NOMO-1 (cell line): ENCODE results near the gene COQ10B.
A peak's percentile ranks its signal among the peaks of the same experiment; 100 is the strongest.

Experiments used
- DNase-seq, 2 experiments: peaks; one replicate each; lab custom pipeline; 2025; ENCODE audit not compliant: unreplicated experiment in 2 of 2; lab: John Stamatoyannopoulos, UW

Gene COQ10B

GRCh38 chr2:197499594-197500502 is 46.5 kb downstream of the COQ10B start, which contains the start of the genes HSPD1 and HSPE1:
Gene HSPD1, minus strand, starts transcription at chr2:197499840. Its CDS starts 992 bp downstream, at chr2:197498848.
Gene HSPE1, plus strand, starts transcription at chr2:197500379. Its CDS starts 58 bp downstream, at chr2:197500437.
- peak; percentile 99 for DNase-seq

GRCh38 chr2:197500503-197501131 is 47.3 kb downstream of the COQ10B start:
- DNase-seq, result no peak

DNA sequence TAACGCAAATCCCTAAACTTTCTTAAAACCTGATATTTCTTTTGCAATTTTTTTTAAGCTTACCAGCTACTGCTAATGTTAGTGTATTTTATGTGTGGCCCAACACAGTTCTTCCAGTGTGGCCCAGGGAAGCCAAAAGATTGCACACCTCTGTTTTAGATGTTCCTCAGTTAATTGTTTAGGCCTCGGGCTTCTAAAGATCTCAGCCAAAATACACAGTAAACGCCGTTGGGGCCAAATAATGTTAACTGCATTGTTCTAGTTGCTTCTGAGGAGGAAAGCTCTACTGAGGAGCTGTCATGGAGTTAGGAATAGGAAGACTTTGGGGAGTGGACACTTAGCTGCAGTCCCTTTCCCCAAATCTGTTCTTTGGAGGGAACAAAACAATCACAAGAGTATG is 48.8 kb downstream of the COQ10B start:
- no peak for DNase-seq

DNA sequence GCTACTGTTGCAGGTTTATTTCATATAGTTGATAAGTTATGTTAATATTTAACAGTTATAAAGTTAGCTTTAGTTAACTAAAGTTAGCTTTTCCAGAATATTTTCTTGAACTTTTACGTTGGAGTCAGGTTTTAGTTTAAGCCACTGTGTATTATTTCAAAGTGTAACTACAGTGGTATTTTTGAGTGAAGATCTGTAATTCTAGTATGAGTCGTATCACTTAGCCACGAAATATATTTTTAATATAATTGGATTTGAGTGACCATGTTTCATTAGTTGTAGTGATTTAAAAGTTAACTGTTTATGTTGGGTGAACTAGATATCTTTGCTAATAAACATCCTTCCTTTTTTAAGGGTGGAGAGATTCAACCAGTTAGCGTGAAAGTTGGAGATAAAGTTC is 49.3 kb downstream of the COQ10B start:
- DNase-seq, result no peak

GRCh38 chr2:197504000-197504399 is 50.6 kb downstream of the COQ10B start:
- no peak for DNase-seq

GRCh38 chr2:197504512-197504911 is 51.2 kb downstream of the COQ10B start:
- DNase-seq, result no peak

DNA sequence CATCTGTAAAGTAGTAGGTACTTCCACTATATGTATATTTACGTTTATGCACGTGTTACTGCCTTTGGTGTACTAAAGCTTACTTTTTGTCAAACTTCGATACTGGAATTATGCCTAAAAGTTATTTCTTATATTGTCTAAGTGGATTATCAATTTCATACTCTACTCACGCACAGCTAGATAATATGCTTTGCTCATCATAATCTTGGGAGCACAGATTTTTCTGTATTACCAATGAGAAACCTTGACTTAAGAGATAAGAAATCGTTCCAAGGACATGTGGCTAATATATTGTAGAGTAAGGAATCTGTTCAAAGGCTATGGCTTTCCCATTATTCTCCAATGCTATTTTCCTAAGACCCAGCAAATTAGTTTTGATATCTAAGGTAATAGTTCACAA is 53.3 kb downstream of the COQ10B start:
- no peak for DNase-seq

- DNase-seq, result no peak
Measured at GRCh38 chr2:197513915-197514314, 60.6 kb downstream of the COQ10B start.

DNA sequence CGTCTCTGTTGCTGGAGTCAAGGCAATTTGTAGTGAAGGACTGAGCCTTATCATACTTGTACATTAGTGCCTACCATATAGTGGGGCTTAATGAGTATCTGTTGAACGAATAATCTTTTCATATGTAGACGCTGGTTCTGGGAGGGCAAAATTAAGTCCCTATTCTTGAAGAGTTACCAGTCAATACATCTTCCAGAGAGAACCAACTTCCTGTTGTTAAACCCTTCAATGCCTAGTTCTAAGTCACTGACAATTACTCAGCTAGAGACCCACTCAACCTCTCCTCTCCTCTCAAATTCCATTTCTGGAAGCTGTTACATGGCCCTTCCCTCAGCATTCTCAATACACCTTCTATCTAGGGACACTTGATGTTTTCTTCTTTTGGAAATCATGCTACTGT is 61.4 kb downstream of the COQ10B start:
- peak in 1 of 2 experiments; percentile 10 for DNase-seq

DNA sequence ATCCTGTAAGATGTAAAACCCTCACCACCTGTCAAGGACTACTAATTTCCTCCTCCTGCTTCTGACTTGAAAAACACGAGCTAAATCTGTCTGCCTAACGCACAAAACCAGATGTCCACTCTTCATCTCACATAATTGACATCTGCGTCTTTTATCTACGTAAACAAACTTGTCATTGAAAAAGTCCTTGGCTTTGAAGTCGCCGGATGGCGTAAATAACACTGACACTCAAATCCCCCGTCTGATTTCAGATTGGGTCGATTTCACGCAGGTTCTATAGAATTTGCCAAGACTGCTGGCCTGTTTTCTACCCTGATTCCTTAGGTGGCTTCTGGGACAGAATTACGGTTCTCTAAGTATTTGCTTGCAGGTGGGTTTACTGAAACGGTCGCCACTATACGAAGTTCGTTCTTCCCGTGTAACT is 62.0 kb downstream of the COQ10B start:
- DNase-seq, result no peak

DNA sequence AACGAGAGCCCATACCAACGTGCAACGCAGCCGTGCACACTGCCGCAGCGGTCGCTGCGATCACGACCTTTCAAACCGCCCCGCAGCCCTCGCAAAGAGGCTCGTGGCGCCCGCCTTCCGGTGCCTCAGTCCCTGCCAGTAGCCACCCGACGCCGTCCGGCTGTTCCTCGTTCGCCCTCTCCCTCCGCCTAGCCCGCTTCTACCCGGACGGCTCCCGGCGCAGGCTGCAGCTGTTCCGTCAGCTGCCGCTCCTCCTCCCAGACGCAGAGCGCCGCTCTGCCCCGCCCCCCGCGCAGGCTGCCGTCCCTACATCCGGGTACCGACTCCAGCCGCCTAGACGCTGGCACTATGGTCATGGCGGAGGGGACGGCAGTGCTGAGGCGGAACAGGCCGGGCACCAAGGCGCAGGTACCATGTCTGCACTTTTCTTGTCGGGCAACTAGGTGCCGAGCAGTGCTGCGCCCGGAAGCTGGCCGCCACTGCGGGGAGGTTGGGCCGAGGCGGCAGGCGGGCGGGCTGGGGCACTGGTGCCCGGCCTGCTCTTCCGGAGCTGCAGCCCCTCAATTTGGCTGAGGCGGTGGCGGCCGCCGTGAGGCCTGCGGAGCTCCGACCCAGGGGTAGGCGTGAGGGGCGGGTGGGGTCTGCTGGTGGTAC is 62.5 kb downstream of the COQ10B start, which contains the start of gene MOB4:
Gene MOB4, plus strand, starts transcription at position 328 of the 654 bp plus-strand sequence. Its CDS starts 21 bp downstream, at position 349.
- DNase-seq, result peak; percentile 93 to 96

DNA sequence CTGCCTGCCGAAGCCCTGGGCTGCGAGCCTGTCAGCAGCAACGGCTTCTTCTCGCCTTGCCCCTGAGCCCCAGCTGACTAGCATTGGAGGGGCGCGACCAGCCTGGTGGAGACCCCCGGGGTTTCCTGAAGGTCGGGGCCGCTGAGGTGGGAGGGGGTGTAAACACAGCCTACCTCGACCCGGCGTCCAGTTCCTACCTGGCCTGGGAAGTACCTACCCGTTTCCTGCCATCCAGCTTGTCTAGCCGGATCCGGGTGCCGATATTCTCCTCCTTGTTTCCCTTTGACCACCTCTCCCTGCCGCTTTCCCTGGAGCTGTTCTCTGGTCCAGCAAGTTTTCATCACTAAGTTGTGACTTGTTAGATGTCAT is 63.0 kb downstream of the COQ10B start:
- DNase-seq, result no peak

DNA sequence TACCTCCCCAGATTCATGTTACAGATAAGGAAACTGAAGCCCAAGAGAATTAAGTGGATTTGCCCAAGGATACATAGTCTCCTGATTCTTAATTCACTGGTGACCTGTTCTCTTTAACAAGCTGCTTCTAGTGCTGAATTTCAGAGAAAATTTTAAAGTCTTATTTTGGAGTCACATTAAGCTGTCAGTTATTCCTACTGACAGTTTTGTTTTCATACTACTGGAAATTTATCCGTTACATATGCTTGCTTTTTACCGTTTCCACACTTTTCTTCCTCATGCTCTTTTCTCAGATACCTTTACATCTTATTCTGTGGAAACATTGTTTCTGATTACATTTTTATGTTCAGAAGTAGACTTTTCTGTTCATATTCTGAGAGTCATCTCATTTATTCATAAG is 63.8 kb downstream of the COQ10B start:
- peak in 1 of 2 experiments; percentile 17 for DNase-seq
